Endodermal cell (in vitro differentiated cells): ENCODE results near the gene FBXO21. TPM values are rescaled to one million over a fixed set of nuclear protein-coding genes. Genes with fewer than 3 reads are reported as not detected.
A peak's percentile ranks its signal among the peaks of the same experiment; 100 is the strongest.
"Not testable (repeated sequence)": the region's sequence is repeated elsewhere in the genome, so short reads cannot be mapped to it uniquely, and the experiment has no call there.

ENCODE experiments used
- DNase-seq: peaks from one replicate; pipeline ENCODE4 v3.0.0-alpha.2; 2017
- H3K27ac ChIP-seq: 2 replicates; pipeline ENCODE4 v1.5.1; 2013; ENCODE audit warnings: mild to moderate bottlenecking, low read depth, low read length, moderate library complexity
- H3K27me3 ChIP-seq: 2 replicates; pipeline ENCODE4 v1.6.1; 2013; ENCODE audit warnings: mild to moderate bottlenecking, low read length, moderate library complexity; ENCODE audit not compliant: insufficient read depth, control insufficient read depth, poor library complexity, severe bottlenecking
- H3K36me3 ChIP-seq: 2 replicates; pipeline ENCODE4 v1.7.0; 2013; ENCODE audit warnings: mild to moderate bottlenecking, low read length, moderate library complexity; ENCODE audit not compliant: control insufficient read depth, insufficient read depth
- H3K4me1 ChIP-seq: one replicate; pipeline ENCODE4 v1.7.0; 2013; ENCODE audit warnings: low read length; ENCODE audit not compliant: control insufficient read depth, insufficient read depth
- H3K4me3 ChIP-seq: 2 replicates; pipeline ENCODE4 v1.5.1; 2013; ENCODE audit warnings: mild to moderate bottlenecking, low read length, moderate library complexity
- H3K9ac ChIP-seq: 2 replicates; pipeline ENCODE4 v1.6.1; 2013; ENCODE audit warnings: mild to moderate bottlenecking, low read length, moderate library complexity; ENCODE audit not compliant: poor library complexity, severe bottlenecking; ENCODE audit errors: extremely low read depth
- H3K9me3 ChIP-seq: 2 replicates; pipeline ENCODE4 v1.6.1; 2013; ENCODE audit warnings: mild to moderate bottlenecking, low read length, moderate library complexity; ENCODE audit not compliant: control insufficient read depth
- H3K27ac Mint-ChIP-seq: 2 replicates; pipeline ENCODE4 v1.8.0; 2020; ENCODE audit warnings: mixed read lengths
- H3K27me3 Mint-ChIP-seq: 2 replicates; pipeline ENCODE4 v1.8.0; 2021; ENCODE audit warnings: mild to moderate bottlenecking, mixed read lengths; ENCODE audit not compliant: insufficient read depth
- H3K36me3 Mint-ChIP-seq: 2 replicates; pipeline ENCODE4 v1.8.0; 2020; ENCODE audit warnings: low read depth, mixed read lengths
- H3K4me1 Mint-ChIP-seq: 2 replicates; pipeline ENCODE4 v1.8.0; 2020; ENCODE audit warnings: mixed read lengths
- H3K4me3 Mint-ChIP-seq: 2 replicates; pipeline ENCODE4 v1.8.0; 2020; ENCODE audit warnings: mild to moderate bottlenecking, moderate library complexity, mixed read lengths
- H3K9me3 Mint-ChIP-seq: 2 replicates; pipeline ENCODE4 v1.8.0; 2020; ENCODE audit warnings: mild to moderate bottlenecking, mixed read lengths
- WGBS, 2 experiments: methylation state at CpG; one replicate each; pipeline versions ENCODE4 v1.1.5 to v1.1.7; 2013; ENCODE audit warnings: missing lambda C conversion rate in 2 of 2, mixed read lengths in 1 of 2; ENCODE audit not compliant: insufficient coverage in 1 of 2, insufficient read length in 1 of 2; 5-methylcytosine and 5-hydroxymethylcytosine counted together
- total RNA-seq, 2 donors: library from RNA; stranded (reverse); fragmentation: NEBNext Ultra II Directional in 1 of 2; extraction: Animal tissue kit (Norgen Biotek cat#: 25700) in 1 of 2; gene quantifications; 2 replicates in 1 of 2; 3 replicates in 1 of 2; pipeline ENCODE4 v1.2.1, GENCODE V29; 2021
- TF ChIP-seq, protein P1 (sequence below): fragments of 200-600 bp; sonication (generic); conservative IDR thresholded peaks from 2 replicates; pipeline ENCODE4 v1.5.0; 2021; ENCODE audit warnings: antibody characterized with exemption, mild to moderate bottlenecking

The FBXO21 gene
- total RNA-seq, 2 donors from 2014 or later = 46.5 to 54.6 TPM

DNA sequence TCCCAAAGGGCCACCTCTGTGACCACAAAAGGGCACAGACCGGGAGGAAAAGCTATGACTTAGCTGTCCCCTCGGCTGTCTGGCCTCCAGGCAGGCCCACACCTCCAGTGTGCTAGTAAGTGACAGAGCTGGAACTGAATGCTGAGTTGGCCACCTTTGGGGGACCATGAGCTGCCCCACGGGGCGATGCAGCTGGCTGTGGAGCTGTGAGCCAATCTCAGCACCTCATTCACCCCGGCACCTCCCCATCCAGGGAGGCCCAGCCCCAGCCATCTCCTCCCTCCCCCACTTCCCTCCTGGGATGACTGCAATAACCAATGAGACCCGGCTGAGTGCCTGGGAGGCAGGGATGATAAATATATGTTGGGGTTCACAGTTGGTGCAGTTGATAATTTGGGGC is 78.9 kb downstream of the FBXO21 start:
- WGBS, 2 experiments = 67 to 100% methylated on average over 2 to 6 of the region's 6 CpGs
- Mint-ChIP-seq H3K36me3 (no peaks in the 10 kb centered on the region), H3K4me3 (no peak overlapping the region), H3K9me3 (peaks cover 1% of the 10 kb centered on the region), H3K4me1 (peaks cover 22% of the 10 kb centered on the region), H3K27me3 (peaks cover 1% of the 10 kb centered on the region), H3K27ac (peak overlapping the region; percentile 44)
- Histone ChIP-seq H3K27me3 (no peaks in the 10 kb centered on the region), H3K4me3 (no peak overlapping the region), H3K27ac (no peak overlapping the region), H3K4me1 (no peaks in the 10 kb centered on the region), H3K9ac (no peak overlapping the region), H3K9me3 (no peaks in the 10 kb centered on the region), H3K36me3 (no peaks in the 10 kb centered on the region)
- peak; percentile 75 for DNase-seq
- TF ChIP-seq, protein P1, sequence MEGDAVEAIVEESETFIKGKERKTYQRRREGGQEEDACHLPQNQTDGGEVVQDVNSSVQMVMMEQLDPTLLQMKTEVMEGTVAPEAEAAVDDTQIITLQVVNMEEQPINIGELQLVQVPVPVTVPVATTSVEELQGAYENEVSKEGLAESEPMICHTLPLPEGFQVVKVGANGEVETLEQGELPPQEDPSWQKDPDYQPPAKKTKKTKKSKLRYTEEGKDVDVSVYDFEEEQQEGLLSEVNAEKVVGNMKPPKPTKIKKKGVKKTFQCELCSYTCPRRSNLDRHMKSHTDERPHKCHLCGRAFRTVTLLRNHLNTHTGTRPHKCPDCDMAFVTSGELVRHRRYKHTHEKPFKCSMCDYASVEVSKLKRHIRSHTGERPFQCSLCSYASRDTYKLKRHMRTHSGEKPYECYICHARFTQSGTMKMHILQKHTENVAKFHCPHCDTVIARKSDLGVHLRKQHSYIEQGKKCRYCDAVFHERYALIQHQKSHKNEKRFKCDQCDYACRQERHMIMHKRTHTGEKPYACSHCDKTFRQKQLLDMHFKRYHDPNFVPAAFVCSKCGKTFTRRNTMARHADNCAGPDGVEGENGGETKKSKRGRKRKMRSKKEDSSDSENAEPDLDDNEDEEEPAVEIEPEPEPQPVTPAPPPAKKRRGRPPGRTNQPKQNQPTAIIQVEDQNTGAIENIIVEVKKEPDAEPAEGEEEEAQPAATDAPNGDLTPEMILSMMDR = no peak

DNA sequence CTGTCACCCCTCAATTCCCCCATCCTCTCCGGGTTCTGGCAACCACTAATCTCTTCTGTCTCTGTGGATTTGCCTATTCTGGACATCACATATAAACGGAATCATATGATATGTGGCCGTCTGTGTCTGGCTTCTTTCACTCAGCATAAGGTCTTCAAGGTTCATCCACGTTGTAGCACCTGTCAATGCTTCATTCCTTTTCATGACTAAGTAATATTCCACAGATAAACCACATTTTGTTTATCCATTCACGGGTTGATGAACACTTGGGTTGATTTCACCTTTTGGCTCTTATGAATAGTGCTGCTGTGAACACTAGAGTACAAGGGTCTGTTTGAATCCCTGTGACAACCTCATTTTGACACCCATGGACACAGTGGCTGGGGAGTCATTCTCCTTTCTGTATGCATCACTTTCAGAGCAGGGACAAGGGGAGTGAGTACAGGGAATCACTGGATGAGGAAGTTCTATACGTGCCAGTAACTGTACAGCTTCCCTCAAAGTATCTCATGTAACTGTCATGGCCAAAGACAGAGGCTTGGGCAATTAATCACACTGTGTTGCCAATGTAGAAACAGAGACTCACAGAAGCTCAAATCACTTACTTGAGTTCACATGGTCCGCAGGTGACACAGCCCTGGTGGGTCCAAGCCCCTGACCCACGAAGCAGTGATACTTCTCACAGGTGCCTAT is 80.2 kb downstream of the FBXO21 start:
- Mint-ChIP-seq H3K4me3 (no peak overlapping the region), H3K4me1 (peaks cover 22% of the 10 kb centered on the region)

DNA sequence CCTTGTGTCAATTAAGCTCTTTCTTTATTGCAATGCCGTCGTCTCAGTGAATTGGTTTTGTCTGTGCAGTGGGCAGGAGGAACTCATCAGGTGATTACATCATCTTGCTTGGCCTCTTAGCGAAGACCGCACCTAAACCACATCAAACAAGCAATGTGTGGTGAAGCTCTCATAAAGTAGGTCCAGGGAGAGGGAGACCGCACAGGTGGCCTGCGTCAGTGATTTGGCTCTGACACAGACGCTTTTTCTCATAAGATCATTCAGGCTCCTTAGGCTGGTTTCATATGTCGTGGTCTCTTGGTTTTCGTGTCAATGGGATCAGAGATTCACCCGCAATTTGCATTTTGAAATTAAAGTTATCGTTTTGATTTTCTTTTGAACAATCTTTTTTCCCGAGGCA is 84.4 kb downstream of the FBXO21 start:
- H3K27me3 Mint-ChIP-seq = no peaks in the 10 kb centered on the region
- H3K27me3 ChIP-seq = no peaks in the 10 kb centered on the region
- no peak overlapping the region for H3K9ac ChIP-seq
- no peaks in the 10 kb centered on the region for H3K36me3 ChIP-seq
- no peak overlapping the region for H3K27ac ChIP-seq
- 94 to 95% methylated on average over 12 of the region's 12 CpGs for WGBS, 2 experiments
- H3K4me1 Mint-ChIP-seq = peaks cover 22% of the 10 kb centered on the region
- H3K4me3 Mint-ChIP-seq = no peak overlapping the region
- H3K27ac Mint-ChIP-seq = no peak overlapping the region
- TF ChIP-seq, protein P1 = no peak
- H3K9me3 Mint-ChIP-seq = peaks cover 14% of the 10 kb centered on the region
- H3K4me1 ChIP-seq = peaks cover 2% of the 10 kb centered on the region
- H3K36me3 Mint-ChIP-seq = no peaks in the 10 kb centered on the region
- no peak overlapping the region for H3K4me3 ChIP-seq
- DNase-seq = no peak
- no peaks in the 10 kb centered on the region for H3K9me3 ChIP-seq

More for the DNA sequence above, 80.2 kb downstream of the FBXO21 start:
- no peaks in the 10 kb centered on the region for H3K27me3 ChIP-seq
- no peak overlapping the region for H3K9ac ChIP-seq
- 93 to 94% methylated on average over 8 of the region's 8 CpGs for WGBS, 2 experiments
- H3K4me1 ChIP-seq = no peaks in the 10 kb centered on the region
- TF ChIP-seq, protein P1 = no peak
- Mint-ChIP-seq H3K9me3 (peaks cover 10% of the 10 kb centered on the region), H3K36me3 (no peaks in the 10 kb centered on the region), H3K27me3 (peaks cover 1% of the 10 kb centered on the region), H3K27ac (no peak overlapping the region)
- no peak overlapping the region for H3K4me3 ChIP-seq
- H3K9me3 ChIP-seq = no peaks in the 10 kb centered on the region
- H3K36me3 ChIP-seq = no peaks in the 10 kb centered on the region
- H3K27ac ChIP-seq = no peak overlapping the region
- no peak for DNase-seq

DNA sequence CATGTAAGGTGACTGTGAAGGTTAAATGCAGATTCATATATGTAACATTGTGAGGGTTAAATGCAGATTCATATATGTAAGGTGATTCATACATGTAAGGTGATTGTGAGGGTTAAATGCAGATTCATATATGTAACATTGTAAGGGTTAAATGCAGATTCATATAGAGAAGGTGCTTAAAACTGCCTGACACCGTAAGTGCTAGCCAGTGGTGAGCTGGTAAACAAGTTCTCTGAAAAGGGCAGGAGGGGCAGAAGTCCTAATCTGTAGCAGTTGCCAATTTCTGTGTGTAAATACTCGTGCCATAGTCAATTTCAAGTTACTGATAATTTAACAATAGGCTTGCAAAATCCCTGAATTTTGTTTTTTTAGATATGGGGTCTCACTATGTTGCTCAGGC is 86.3 kb downstream of the FBXO21 start:
- not testable (repeated sequence) for H3K9me3 ChIP-seq, H3K9ac ChIP-seq, H3K27ac ChIP-seq, H3K4me1 ChIP-seq, H3K27ac Mint-ChIP-seq, H3K4me3 Mint-ChIP-seq, H3K27me3 Mint-ChIP-seq, H3K36me3 ChIP-seq, H3K27me3 ChIP-seq, DNase-seq, H3K36me3 Mint-ChIP-seq, H3K4me3 ChIP-seq
- peaks cover 25% of the 10 kb centered on the region for H3K4me1 Mint-ChIP-seq
- peaks cover 14% of the 10 kb centered on the region for H3K9me3 Mint-ChIP-seq
- 76 to 85% methylated on average over 2 of the region's 2 CpGs for WGBS, 2 experiments
